ENCODE measurements around the gene GRIA4. TPM values are rescaled to one million over a fixed set of nuclear protein-coding genes. Genes with fewer than 3 reads are reported as not detected.
"Not testable (repeated sequence)": the region's sequence is repeated elsewhere in the genome, so short reads cannot be mapped to it uniquely, and the experiment has no call there.

Gene GRIA4
- polyA plus RNA-seq, 2 of the 4 experiments (the other 2 are of a cell fraction), result not detected

- H3K4me2 ChIP-seq; H3K27ac ChIP-seq; H3K4me3 ChIP-seq; CTCF ChIA-PET; H3K9me3 ChIP-seq; ATAC-seq; DNase-seq (ENCODE audit: low read depth in 1 of 2, low spot score in 1 of 2); POLR2A ChIA-PET; FAIRE-seq; H3K4me1 ChIP-seq: not testable (repeated sequence)
- 82% methylated on average over 4 of the region's 4 CpGs for WGBS (ENCODE audit: missing lambda C conversion rate)
These were observed 393.2 kb downstream of the GRIA4 start for GRCh38 chr11:106003094-106003493.

DNA sequence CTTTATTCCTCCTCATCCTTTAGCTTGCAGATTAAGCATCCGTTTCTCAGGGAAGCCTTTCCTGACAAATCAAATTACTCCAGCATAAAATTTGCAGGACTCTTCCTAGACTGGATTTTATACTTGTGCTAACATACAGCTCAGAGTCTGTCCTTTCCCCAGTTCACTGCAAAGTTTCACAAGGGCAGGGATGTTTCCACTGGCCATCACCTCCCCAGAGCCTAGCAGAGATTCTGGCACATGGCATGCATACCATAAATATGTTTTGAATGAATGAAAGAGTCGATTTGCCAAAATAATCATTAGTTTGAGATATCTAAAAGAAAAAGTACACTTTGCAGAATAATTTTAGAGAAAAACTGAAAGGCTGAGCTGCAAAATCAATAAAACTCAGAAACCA lies 401.6 kb downstream of the GRIA4 start:
- TF ChIP-seq BCL3 (IDR thresholded peaks at IDR 0.05) (no peak), HDAC2 (IDR thresholded peaks at IDR 0.05) (no peak), POLR2AphosphoS2 (conservative IDR thresholded peaks at IDR 0.05; ENCODE audit: low read length) (no peak), MAZ (IDR thresholded peaks at IDR 0.05; ENCODE audit: borderline replicate concordance, low read depth, low read length) (no peak), CHD4 (IDR thresholded peaks at IDR 0.05; ENCODE audit: borderline replicate concordance) (no peak), JUNB (IDR thresholded peaks at IDR 0.05) (no peak), ZNF302 (CRISPR knock-in tag; IDR thresholded peaks at IDR 0.05) (no peak), EHMT2 (IDR thresholded peaks at IDR 0.05; ENCODE audit: low read depth) (no peak), CHD2 (IDR thresholded peaks at IDR 0.05; ENCODE audit: low read length, partially characterized antibody) (no peak)
- TF ChIP-seq, protein P1, sequence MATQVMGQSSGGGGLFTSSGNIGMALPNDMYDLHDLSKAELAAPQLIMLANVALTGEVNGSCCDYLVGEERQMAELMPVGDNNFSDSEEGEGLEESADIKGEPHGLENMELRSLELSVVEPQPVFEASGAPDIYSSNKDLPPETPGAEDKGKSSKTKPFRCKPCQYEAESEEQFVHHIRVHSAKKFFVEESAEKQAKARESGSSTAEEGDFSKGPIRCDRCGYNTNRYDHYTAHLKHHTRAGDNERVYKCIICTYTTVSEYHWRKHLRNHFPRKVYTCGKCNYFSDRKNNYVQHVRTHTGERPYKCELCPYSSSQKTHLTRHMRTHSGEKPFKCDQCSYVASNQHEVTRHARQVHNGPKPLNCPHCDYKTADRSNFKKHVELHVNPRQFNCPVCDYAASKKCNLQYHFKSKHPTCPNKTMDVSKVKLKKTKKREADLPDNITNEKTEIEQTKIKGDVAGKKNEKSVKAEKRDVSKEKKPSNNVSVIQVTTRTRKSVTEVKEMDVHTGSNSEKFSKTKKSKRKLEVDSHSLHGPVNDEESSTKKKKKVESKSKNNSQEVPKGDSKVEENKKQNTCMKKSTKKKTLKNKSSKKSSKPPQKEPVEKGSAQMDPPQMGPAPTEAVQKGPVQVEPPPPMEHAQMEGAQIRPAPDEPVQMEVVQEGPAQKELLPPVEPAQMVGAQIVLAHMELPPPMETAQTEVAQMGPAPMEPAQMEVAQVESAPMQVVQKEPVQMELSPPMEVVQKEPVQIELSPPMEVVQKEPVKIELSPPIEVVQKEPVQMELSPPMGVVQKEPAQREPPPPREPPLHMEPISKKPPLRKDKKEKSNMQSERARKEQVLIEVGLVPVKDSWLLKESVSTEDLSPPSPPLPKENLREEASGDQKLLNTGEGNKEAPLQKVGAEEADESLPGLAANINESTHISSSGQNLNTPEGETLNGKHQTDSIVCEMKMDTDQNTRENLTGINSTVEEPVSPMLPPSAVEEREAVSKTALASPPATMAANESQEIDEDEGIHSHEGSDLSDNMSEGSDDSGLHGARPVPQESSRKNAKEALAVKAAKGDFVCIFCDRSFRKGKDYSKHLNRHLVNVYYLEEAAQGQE (IDR thresholded peaks at IDR 0.05), result no peak
- TF ChIP-seq, protein P2, sequence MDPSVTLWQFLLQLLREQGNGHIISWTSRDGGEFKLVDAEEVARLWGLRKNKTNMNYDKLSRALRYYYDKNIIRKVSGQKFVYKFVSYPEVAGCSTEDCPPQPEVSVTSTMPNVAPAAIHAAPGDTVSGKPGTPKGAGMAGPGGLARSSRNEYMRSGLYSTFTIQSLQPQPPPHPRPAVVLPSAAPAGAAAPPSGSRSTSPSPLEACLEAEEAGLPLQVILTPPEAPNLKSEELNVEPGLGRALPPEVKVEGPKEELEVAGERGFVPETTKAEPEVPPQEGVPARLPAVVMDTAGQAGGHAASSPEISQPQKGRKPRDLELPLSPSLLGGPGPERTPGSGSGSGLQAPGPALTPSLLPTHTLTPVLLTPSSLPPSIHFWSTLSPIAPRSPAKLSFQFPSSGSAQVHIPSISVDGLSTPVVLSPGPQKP (IDR thresholded peaks at IDR 0.05; ENCODE audit: low read depth, low read length), result no peak
- WGBS (ENCODE audit: missing lambda C conversion rate), result 52% methylated on average over 2 of the region's 2 CpGs
- no peaks in the 10 kb centered on the region for H3K4me1 ChIP-seq
- ChIA-PET POLR2A (no interaction called here), CTCF (no interaction called here)
- no peak overlapping the region for H3K27ac ChIP-seq
- ATAC-seq (no peak), DNase-seq (ENCODE audit: low read depth in 1 of 2, low spot score in 1 of 2) (no peak), FAIRE-seq (no peak)
- H3K4me2 ChIP-seq, result no peak overlapping the region
- H3K4me3 ChIP-seq, result no peak overlapping the region
- H3K9me3 ChIP-seq, result no peaks in the 10 kb centered on the region

DNA sequence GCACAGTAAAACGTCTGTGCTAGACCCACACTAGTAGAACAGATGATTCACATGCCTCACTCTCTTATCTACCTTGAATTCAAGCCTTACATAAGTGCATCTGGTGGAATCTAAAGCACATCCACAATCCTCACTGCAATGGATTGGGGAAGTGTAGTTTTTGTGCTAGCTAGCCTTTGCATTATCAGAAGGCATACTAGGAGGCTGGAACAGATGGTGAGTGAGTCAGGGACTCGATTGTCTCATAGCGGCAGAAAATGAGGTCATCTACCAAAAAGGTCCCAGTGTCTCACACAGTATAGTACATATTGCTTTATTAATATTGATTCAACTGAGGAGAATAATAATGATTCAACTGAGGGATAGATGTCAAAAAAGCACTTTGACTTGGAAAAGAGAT lies 402.9 kb downstream of the GRIA4 start:
- FAIRE-seq (no peak), DNase-seq (ENCODE audit: low read depth in 1 of 2, low spot score in 1 of 2) (no peak), ATAC-seq (no peak)
- no peak overlapping the region for H3K27ac ChIP-seq
- ChIA-PET POLR2A (no interaction called here), CTCF (no interaction called here)
- H3K4me2 ChIP-seq, result no peak overlapping the region
- H3K4me3 ChIP-seq, result no peak overlapping the region
- WGBS (ENCODE audit: missing lambda C conversion rate), result 73% methylated on average over 3 of the region's 3 CpGs
- no peaks in the 10 kb centered on the region for H3K9me3 ChIP-seq
- H3K4me1 ChIP-seq, result no peaks in the 10 kb centered on the region
- TF ChIP-seq RARB (CRISPR knock-in tag; IDR thresholded peaks at IDR 0.05) (no peak), HDAC2 (IDR thresholded peaks at IDR 0.05) (no peak), FOSL2 (IDR thresholded peaks at IDR 0.05) (no peak), FOSL2 (CRISPR knock-in tag; IDR thresholded peaks at IDR 0.05) (no peak), USF2 (IDR thresholded peaks at IDR 0.05) (no peak), NFE2L2 (conservative IDR thresholded peaks at IDR 0.05; ENCODE audit: low read length) (no peak), EP300 (IDR thresholded peaks at IDR 0.05) (no peak), CBX8 (IDR thresholded peaks at IDR 0.05) (no peak), FOSB (CRISPR knock-in tag; IDR thresholded peaks at IDR 0.05) (no peak), CHD2 (IDR thresholded peaks at IDR 0.05; ENCODE audit: low read length, partially characterized antibody) (no peak), JUN (IDR thresholded peaks at IDR 0.05) (no peak), HEYL (CRISPR knock-in tag; IDR thresholded peaks at IDR 0.05) (no peak), RNF2 (IDR thresholded peaks at IDR 0.05; ENCODE audit: borderline replicate concordance, low read depth) (no peak), TFCP2L1 (CRISPR knock-in tag; IDR thresholded peaks at IDR 0.05) (no peak), TP53 (CRISPR knock-in tag; IDR thresholded peaks at IDR 0.05) (no peak), ZSCAN20 (CRISPR knock-in tag; IDR thresholded peaks at IDR 0.05) (no peak), SMC3 (IDR thresholded peaks at IDR 0.05) (no peak)
- TF ChIP-seq, protein P3, sequence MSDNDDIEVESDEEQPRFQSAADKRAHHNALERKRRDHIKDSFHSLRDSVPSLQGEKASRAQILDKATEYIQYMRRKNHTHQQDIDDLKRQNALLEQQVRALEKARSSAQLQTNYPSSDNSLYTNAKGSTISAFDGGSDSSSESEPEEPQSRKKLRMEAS (IDR thresholded peaks at IDR 0.05), result no peak
- TF ChIP-seq, protein P4, sequence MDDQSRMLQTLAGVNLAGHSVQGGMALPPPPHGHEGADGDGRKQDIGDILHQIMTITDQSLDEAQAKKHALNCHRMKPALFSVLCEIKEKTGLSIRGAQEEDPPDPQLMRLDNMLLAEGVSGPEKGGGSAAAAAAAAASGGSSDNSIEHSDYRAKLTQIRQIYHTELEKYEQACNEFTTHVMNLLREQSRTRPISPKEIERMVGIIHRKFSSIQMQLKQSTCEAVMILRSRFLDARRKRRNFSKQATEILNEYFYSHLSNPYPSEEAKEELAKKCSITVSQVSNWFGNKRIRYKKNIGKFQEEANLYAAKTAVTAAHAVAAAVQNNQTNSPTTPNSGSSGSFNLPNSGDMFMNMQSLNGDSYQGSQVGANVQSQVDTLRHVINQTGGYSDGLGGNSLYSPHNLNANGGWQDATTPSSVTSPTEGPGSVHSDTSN (IDR thresholded peaks at IDR 0.05), result no peak
- TF ChIP-seq, protein P5, sequence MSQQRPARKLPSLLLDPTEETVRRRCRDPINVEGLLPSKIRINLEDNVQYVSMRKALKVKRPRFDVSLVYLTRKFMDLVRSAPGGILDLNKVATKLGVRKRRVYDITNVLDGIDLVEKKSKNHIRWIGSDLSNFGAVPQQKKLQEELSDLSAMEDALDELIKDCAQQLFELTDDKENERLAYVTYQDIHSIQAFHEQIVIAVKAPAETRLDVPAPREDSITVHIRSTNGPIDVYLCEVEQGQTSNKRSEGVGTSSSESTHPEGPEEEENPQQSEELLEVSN (IDR thresholded peaks at IDR 0.05; ENCODE audit: borderline replicate concordance, low read depth), result no peak

Data from A549 (cell line).